HCT116 (cell line): Measurements from ENCODE around the gene CDK5R1. TPM values are rescaled to one million over a fixed set of nuclear protein-coding genes. Genes with fewer than 3 reads are reported as not detected.

Experiments
- ATAC-seq: fragments of 200-7000 bp; cut with Tn5 transposase; 2 replicates; pipeline ENCODE4 v1.9.1; 2020; ENCODE audit warnings: mild to moderate bottlenecking, moderate library complexity
- BruUV-seq: library from RNA; stranded (reverse); fragments of 400-500 nt; replicated peaks from 2 replicates; lab custom pipeline; 2021; lab: Mats Ljungman, UMichigan
- CTCF ChIA-PET: fragments of 300-600 bp; sonication (Branson Sonifier 250); formaldehyde crosslinking; loops from one replicate; lab custom pipeline; 2021; ENCODE audit warnings: antibody characterized with exemption; lab: Charles Lee
- POLR2A ChIA-PET: fragments of 300-600, 350-600 bp; sonication (Branson Sonifier 250); formaldehyde crosslinking; loops from one replicate; lab custom pipeline; 2021; ENCODE audit warnings: antibody characterized with exemption; lab: Charles Lee
- RAD21 ChIA-PET, 2 experiments: fragments of 300-600 bp; sonication (Branson Sonifier 250); formaldehyde crosslinking; loops; one replicate each; lab custom pipeline; 2023; ENCODE audit warnings: low total read pairs in 2 of 2; ENCODE audit not compliant: uncharacterized antibody in 2 of 2, unreplicated experiment in 2 of 2, low non-redundant PET in 1 of 2; lab: Charles Lee
- DNase-seq: peaks from one replicate; pipeline ENCODE4 v3.0.0-alpha.2; 2010; ENCODE audit warnings: low read depth, low spot score
- H2AFZ ChIP-seq: fragments of 200-600 bp; shearing (Covaris generic), sonication (generic); 2 replicates; pipeline ENCODE4 v1.6.1; 2017; ENCODE audit warnings: low read depth, mixed run types, mixed read lengths, antibody characterized with exemption, low read length; ENCODE audit not compliant: poor library complexity, severe bottlenecking
- H3K27ac ChIP-seq: 2 replicates; pipeline ENCODE4 v1.5.1; 2012; ENCODE audit warnings: low read depth, low read length
- H3K27me3 ChIP-seq: fragments of 200-600 bp; sonication (generic); 2 replicates; pipeline ENCODE4 v1.6.1; 2016; ENCODE audit warnings: mixed run types, low read length, mixed read lengths; ENCODE audit not compliant: insufficient read depth
- H3K36me3 ChIP-seq, 2 experiments: fragments of 200-500 bp in 1 of 2; fragments of 200-600 bp in 1 of 2; sonication (Bioruptor generic) in 1 of 2; sonication (generic) in 1 of 2; 2 replicates each; pipeline versions ENCODE4 v1.5.1 to v1.6.1; 2014 to 2016; ENCODE audit warnings: low read length in 2 of 2, inconsistent platforms in 1 of 2, mixed read lengths in 1 of 2, mixed run types in 1 of 2; ENCODE audit not compliant: insufficient read depth in 2 of 2, control insufficient read depth in 1 of 2
- H3K4me1 ChIP-seq, 2 experiments: fragments of 200-600 bp in 1 of 2; sonication (generic) in 1 of 2; 2 replicates each; pipeline versions ENCODE4 v1.5.1 to v1.6.1; 2012 to 2017; ENCODE audit warnings: low read length in 2 of 2, inconsistent platforms in 1 of 2, mild to moderate bottlenecking in 1 of 2, mixed read lengths in 1 of 2, mixed run types in 1 of 2, moderate library complexity in 1 of 2; ENCODE audit not compliant: insufficient read depth in 2 of 2, control insufficient read depth in 1 of 2
- H3K4me2 ChIP-seq: fragments of 200-600 bp; sonication (generic); 2 replicates; pipeline ENCODE4 v1.6.1; 2017; ENCODE audit warnings: mixed run types, low read length, mixed read lengths
- H3K4me3 ChIP-seq, 2 experiments: fragments of 200-600 bp in 1 of 2; sonication (generic) in 1 of 2; replicated peaks in 1 of 2; 2 replicates each; pipeline ENCODE4 v1.5.1; 2011 to 2016; ENCODE audit warnings: low read length in 2 of 2, control low read depth in 1 of 2, low read depth in 1 of 2, mild to moderate bottlenecking in 1 of 2, mixed read lengths in 1 of 2, mixed run types in 1 of 2
- H3K79me2 ChIP-seq: fragments of 200-600 bp; sonication (generic); 2 replicates; pipeline ENCODE4 v1.6.1; 2017; ENCODE audit warnings: mild to moderate bottlenecking, mixed run types, low read length, moderate library complexity, mixed read lengths; ENCODE audit not compliant: insufficient read depth
- H3K9ac ChIP-seq: fragments of 200-600 bp; sonication (generic); 2 replicates; pipeline ENCODE4 v1.6.1; 2016; ENCODE audit warnings: low read length, mixed read lengths
- H3K9me2 ChIP-seq: fragments of 200-600 bp; sonication (generic), shearing (Covaris generic); 2 replicates; pipeline ENCODE4 v1.6.1; 2017; ENCODE audit warnings: mixed run types, mild to moderate bottlenecking, moderate library complexity; ENCODE audit not compliant: insufficient read depth
- H3K9me3 ChIP-seq, 2 experiments: fragments of 200-500 bp in 1 of 2; fragments of 200-600 bp in 1 of 2; sonication (Bioruptor generic) in 1 of 2; sonication (generic) in 1 of 2; 2 replicates each; pipeline ENCODE4 v1.6.1; 2014 to 2017; ENCODE audit warnings: low read length in 2 of 2, mixed read lengths in 2 of 2, inconsistent platforms in 1 of 2, low read depth in 1 of 2, mild to moderate bottlenecking in 1 of 2, mixed run types in 1 of 2, moderate library complexity in 1 of 2; ENCODE audit not compliant: control insufficient read depth in 1 of 2, insufficient read depth in 1 of 2
- H4K20me1 ChIP-seq: fragments of 200-600 bp; sonication (generic), shearing (Covaris generic); 2 replicates; pipeline ENCODE4 v1.6.1; 2017; ENCODE audit warnings: mixed run types, mild to moderate bottlenecking, moderate library complexity; ENCODE audit not compliant: insufficient read depth
- CBX3 ChIP-seq: IDR thresholded peaks from 2 replicates; pipeline ENCODE4 v1.6.1; 2012; ENCODE audit warnings: low read depth
- CEBPB ChIP-seq: IDR thresholded peaks from 2 replicates; pipeline ENCODE4 v1.6.1; 2012; ENCODE audit warnings: low read depth
- ELF1 ChIP-seq: IDR thresholded peaks from 2 replicates; pipeline ENCODE4 v1.6.1; 2012; ENCODE audit warnings: low read depth, borderline replicate concordance
- EZH2 ChIP-seq: fragments of 200-600 bp; sonication (generic); IDR thresholded peaks from 2 replicates; pipeline ENCODE4 v1.6.1; 2017; ENCODE audit warnings: antibody characterized with exemption, mixed run types
- JUND ChIP-seq: IDR thresholded peaks from 2 replicates; pipeline ENCODE4 v1.6.1; 2012
- SP1 ChIP-seq: IDR thresholded peaks from 2 replicates; pipeline ENCODE4 v1.6.1; 2012; ENCODE audit warnings: low read depth
- ZFX ChIP-seq: fragments of 450-650 bp; IDR thresholded peaks from 2 replicates; pipeline ENCODE4 v1.6.1; 2017
- ZNF274 ChIP-seq: fragments of 200-500 bp; sonication (Bioruptor generic); IDR thresholded peaks from 2 replicates; pipeline ENCODE4 v1.6.1; 2014; ENCODE audit warnings: mild to moderate bottlenecking, low read depth, low read length, inconsistent platforms
- intact Hi-C: fragments of 100-400 bp; cut with micrococcal nuclease; formaldehyde crosslinking; loops from 2 replicates; pipeline ENCODE4 v1.10.0; 2022
- total RNA-seq: library from RNA; stranded (reverse); gene quantifications from one replicate; pipeline ENCODE4 v1.2.1, GENCODE V29; 2021; ENCODE audit not compliant: unreplicated experiment
- TF ChIP-seq, protein P1 (sequence below): IDR thresholded peaks from 2 replicates; pipeline ENCODE4 v1.6.1; 2011; ENCODE audit warnings: mild to moderate bottlenecking, low read length, moderate library complexity; ENCODE audit not compliant: insufficient replicate concordance; ENCODE audit errors: extremely low read depth
- TF ChIP-seq, protein P2 (sequence below): IDR thresholded peaks from 2 replicates; pipeline ENCODE4 v1.6.1; 2012; ENCODE audit warnings: low read depth

CDK5R1 gene
- total RNA-seq, 1 experiment from 2014 or later, result 5.4 TPM

DNA sequence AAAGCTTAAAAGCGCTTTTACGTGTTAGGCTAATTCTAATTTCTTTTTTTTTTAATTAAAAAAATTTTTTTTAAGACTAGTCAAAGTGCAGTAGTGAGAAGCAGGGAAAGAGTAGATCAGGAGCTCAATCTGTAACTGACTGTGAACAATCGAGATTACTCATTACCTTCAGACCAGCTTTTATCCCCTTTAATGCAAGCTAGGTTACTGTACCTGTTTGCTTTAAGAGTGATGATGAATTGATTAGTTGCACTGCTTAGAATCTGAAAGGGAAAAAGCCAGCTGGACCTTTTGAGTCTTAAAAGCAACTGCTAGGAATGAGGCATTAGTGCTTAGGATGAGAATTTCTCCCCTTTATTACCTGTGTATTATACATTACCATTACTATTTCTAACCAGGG, 23.5 kb upstream of the CDK5R1 start:
- Histone ChIP-seq H3K9me2 (no peaks in the 10 kb centered on the region), H3K79me2 (peaks cover 96% of the 10 kb centered on the region)
- no peak for ATAC-seq
- CTCF ChIA-PET, result interaction anchor here (1.3 to 2.9 kb wide), 5 partner anchors 10 to 291 kb away, joined by 3 to 30 read pairs (median 6); partner anchors contain the start of gene PSMD11
- TF ChIP-seq, protein P1, sequence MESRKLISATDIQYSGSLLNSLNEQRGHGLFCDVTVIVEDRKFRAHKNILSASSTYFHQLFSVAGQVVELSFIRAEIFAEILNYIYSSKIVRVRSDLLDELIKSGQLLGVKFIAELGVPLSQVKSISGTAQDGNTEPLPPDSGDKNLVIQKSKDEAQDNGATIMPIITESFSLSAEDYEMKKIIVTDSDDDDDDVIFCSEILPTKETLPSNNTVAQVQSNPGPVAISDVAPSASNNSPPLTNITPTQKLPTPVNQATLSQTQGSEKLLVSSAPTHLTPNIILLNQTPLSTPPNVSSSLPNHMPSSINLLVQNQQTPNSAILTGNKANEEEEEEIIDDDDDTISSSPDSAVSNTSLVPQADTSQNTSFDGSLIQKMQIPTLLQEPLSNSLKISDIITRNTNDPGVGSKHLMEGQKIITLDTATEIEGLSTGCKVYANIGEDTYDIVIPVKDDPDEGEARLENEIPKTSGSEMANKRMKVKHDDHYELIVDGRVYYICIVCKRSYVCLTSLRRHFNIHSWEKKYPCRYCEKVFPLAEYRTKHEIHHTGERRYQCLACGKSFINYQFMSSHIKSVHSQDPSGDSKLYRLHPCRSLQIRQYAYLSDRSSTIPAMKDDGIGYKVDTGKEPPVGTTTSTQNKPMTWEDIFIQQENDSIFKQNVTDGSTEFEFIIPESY, result no peak
- TF ChIP-seq CEBPB, result no peak
- TF ChIP-seq CBX3, result no peak
- no peak for TF ChIP-seq ELF1
- TF ChIP-seq, protein P2, sequence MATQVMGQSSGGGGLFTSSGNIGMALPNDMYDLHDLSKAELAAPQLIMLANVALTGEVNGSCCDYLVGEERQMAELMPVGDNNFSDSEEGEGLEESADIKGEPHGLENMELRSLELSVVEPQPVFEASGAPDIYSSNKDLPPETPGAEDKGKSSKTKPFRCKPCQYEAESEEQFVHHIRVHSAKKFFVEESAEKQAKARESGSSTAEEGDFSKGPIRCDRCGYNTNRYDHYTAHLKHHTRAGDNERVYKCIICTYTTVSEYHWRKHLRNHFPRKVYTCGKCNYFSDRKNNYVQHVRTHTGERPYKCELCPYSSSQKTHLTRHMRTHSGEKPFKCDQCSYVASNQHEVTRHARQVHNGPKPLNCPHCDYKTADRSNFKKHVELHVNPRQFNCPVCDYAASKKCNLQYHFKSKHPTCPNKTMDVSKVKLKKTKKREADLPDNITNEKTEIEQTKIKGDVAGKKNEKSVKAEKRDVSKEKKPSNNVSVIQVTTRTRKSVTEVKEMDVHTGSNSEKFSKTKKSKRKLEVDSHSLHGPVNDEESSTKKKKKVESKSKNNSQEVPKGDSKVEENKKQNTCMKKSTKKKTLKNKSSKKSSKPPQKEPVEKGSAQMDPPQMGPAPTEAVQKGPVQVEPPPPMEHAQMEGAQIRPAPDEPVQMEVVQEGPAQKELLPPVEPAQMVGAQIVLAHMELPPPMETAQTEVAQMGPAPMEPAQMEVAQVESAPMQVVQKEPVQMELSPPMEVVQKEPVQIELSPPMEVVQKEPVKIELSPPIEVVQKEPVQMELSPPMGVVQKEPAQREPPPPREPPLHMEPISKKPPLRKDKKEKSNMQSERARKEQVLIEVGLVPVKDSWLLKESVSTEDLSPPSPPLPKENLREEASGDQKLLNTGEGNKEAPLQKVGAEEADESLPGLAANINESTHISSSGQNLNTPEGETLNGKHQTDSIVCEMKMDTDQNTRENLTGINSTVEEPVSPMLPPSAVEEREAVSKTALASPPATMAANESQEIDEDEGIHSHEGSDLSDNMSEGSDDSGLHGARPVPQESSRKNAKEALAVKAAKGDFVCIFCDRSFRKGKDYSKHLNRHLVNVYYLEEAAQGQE, result no peak
- TF ChIP-seq ZNF274, result no peak
- TF ChIP-seq JUND, result no peak
- TF ChIP-seq SP1, result no peak
- TF ChIP-seq ZFX, result no peak
- no peak for TF ChIP-seq EZH2
- TF ChIP-seq, all 23 proteins: peak for 0
- intact Hi-C loops, result loop anchor here (10.0 kb wide), 1 partner anchor 191 kb away; no protein-coding TSS in a partner anchor
- ChIA-PET POLR2A (no interaction called here), RAD21 (no interaction called here)
- no peak overlapping the region for H3K4me3 ChIP-seq
- peaks cover 15% of the 10 kb centered on the region for H4K20me1 ChIP-seq
- BruUV-seq, result no TSS peak
- H3K4me2 ChIP-seq, result no peak overlapping the region
- H3K4me1 ChIP-seq, result peaks cover 4 to 5% of the 10 kb centered on the region in 2 experiments; a peak in 2 of 4 replicates
- peaks cover 42 to 53% of the 10 kb centered on the region in 2 experiments; a peak in 3 of 4 replicates for H3K36me3 ChIP-seq
- no peaks in the 10 kb centered on the region for H3K9me3 ChIP-seq
- no peaks in the 10 kb centered on the region for H3K27me3 ChIP-seq
- H3K9ac ChIP-seq, result no peak overlapping the region
- DNase-seq, result no peak
- no peak overlapping the region for H3K27ac ChIP-seq
- no peak overlapping the region for H2AFZ ChIP-seq
